K562 (cell line): ENCODE measurements around the gene ADAM23. TPM values are rescaled to one million over a fixed set of nuclear protein-coding genes. Genes with fewer than 3 reads are reported as not detected.

ENCODE experiments used
- ATAC-seq: fragments of 200-7000 bp; cut with Tn5 transposase; 3 replicates; pipeline ENCODE4 v1.9.1; 2020; ENCODE audit warnings: moderate library complexity
- BruUV-seq: library from RNA; stranded (reverse); fragments of 400-500 nt; replicated peaks from 2 replicates; lab custom pipeline; 2021; lab: Mats Ljungman, UMichigan
- CTCF ChIA-PET: fragments of 300-600 bp; formaldehyde crosslinking; extraction: SDS; loops from one replicate; lab custom pipeline; 2021; ENCODE audit warnings: low intra/inter-chr PET ratio; lab: Yijun Ruan, JAX
- POLR2A ChIA-PET: fragments of 300-600, 350-650 bp; sonication (Branson Sonifier 250); formaldehyde crosslinking; extraction: SDS; loops from one replicate; lab custom pipeline; 2021; ENCODE audit warnings: antibody characterized with exemption, inconsistent platforms; lab: Yijun Ruan, JAX
- DNase-seq, 4 experiments: peaks; one replicate each; pipeline versions ENCODE4 v3.0.0 to v3.0.0-alpha.2; 2011 to 2018; ENCODE audit warnings: low spot score in 3 of 4, mixed read lengths in 3 of 4; ENCODE audit errors: extremely low read depth in 1 of 4
- FAIRE-seq: peaks from 2 replicates; lab custom pipeline; 2011; peaks lifted over from hg19 to GRCh38; lab: Jason Lieb, UNC
- H2AFZ ChIP-seq: 2 replicates; pipeline ENCODE4 v1.6.0; 2011; ENCODE audit warnings: low read depth, low read length, control low read depth, inconsistent platforms
- H3K27ac ChIP-seq: fragments of 200-600 bp; 3 replicates; pipeline ENCODE4 v1.8.0; 2011; ENCODE audit warnings: low read depth, mild to moderate bottlenecking, control low read depth, inconsistent platforms, low read length, moderate library complexity, mixed read lengths; ENCODE audit errors: extremely low read depth
- H3K27me3 ChIP-seq, 2 experiments: fragments of 300-600 bp in 1 of 2; 2 replicates in 1 of 2; 3 replicates in 1 of 2; pipeline versions ENCODE4 v1.6.0 to v1.8.0; 2011; ENCODE audit warnings: inconsistent platforms in 2 of 2, low read length in 2 of 2, mild to moderate bottlenecking in 1 of 2, mixed read lengths in 1 of 2, moderate library complexity in 1 of 2; ENCODE audit not compliant: control insufficient read depth in 2 of 2, insufficient read depth in 2 of 2
- H3K36me3 ChIP-seq: fragments of 300-600 bp; 3 replicates; pipeline ENCODE4 v1.8.0; 2011; ENCODE audit warnings: mild to moderate bottlenecking, low read length, inconsistent platforms; ENCODE audit not compliant: control insufficient read depth, insufficient read depth
- H3K4me1 ChIP-seq, 2 experiments: fragments of 200-600 bp in 1 of 2; replicated peaks in 1 of 2; 2 replicates in 1 of 2; 3 replicates in 1 of 2; pipeline versions ENCODE4 v1.5.1 to v1.8.0; 2011; ENCODE audit warnings: inconsistent platforms in 2 of 2, low read length in 2 of 2, mild to moderate bottlenecking in 1 of 2, mixed read lengths in 1 of 2, moderate library complexity in 1 of 2; ENCODE audit not compliant: control insufficient read depth in 2 of 2, insufficient read depth in 2 of 2
- H3K4me2 ChIP-seq: 2 replicates; pipeline ENCODE4 v1.6.1; 2011; ENCODE audit warnings: low read length, control low read depth, inconsistent platforms, mixed read lengths; ENCODE audit not compliant: insufficient read depth
- H3K4me3 ChIP-seq: fragments of 200-600 bp; sonication (generic), shearing (Covaris generic); 2 replicates; pipeline ENCODE4 v1.5.1; 2016; ENCODE audit warnings: control low read depth, inconsistent platforms
- H3K79me2 ChIP-seq: fragments of 200-600 bp; 3 replicates; pipeline ENCODE4 v1.8.0; 2011; ENCODE audit warnings: low read length, inconsistent platforms; ENCODE audit not compliant: control insufficient read depth, insufficient read depth
- H3K9ac ChIP-seq, 2 experiments: 2 replicates each; pipeline versions ENCODE4 v1.6.0 to v1.6.1; 2011; ENCODE audit warnings: low read depth in 2 of 2, low read length in 2 of 2, control low read depth in 1 of 2, inconsistent platforms in 1 of 2, mild to moderate bottlenecking in 1 of 2, mixed read lengths in 1 of 2; ENCODE audit not compliant: insufficient read depth in 1 of 2
- H3K9me1 ChIP-seq: one replicate; pipeline ENCODE4 v1.6.0; 2011; ENCODE audit warnings: inconsistent platforms, mild to moderate bottlenecking, low read length, moderate library complexity; ENCODE audit not compliant: control insufficient read depth, insufficient read depth
- H3K9me3 ChIP-seq: replicated peaks from 2 replicates; pipeline ENCODE4 v1.5.1; 2011; ENCODE audit warnings: low read depth, low read length, inconsistent platforms; ENCODE audit not compliant: control insufficient read depth, insufficient read depth
- H4K20me1 ChIP-seq: replicated peaks from 2 replicates; pipeline ENCODE4 v1.6.1; 2011; ENCODE audit warnings: low read length, inconsistent platforms, mixed read lengths; ENCODE audit not compliant: control insufficient read depth, insufficient read depth
- AFF1 ChIP-seq, 2 experiments: fragments of 450-650 bp; IDR thresholded peaks; 2 replicates each; pipeline ENCODE4 v1.6.1; 2018; ENCODE audit warnings: mild to moderate bottlenecking in 2 of 2, low read depth in 1 of 2; ENCODE audit not compliant: partially characterized antibody in 2 of 2
- DMBX1 ChIP-seq: fragments of 250-450 bp; sonication (Bioruptor Pico); IDR thresholded peaks from 2 replicates; pipeline ENCODE4 v1.8.0; 2022; ENCODE audit warnings: inconsistent platforms, mild to moderate bottlenecking, moderate library complexity, borderline replicate concordance
- KDM2B ChIP-seq: fragments of 250-450 bp; sonication (Bioruptor Pico); IDR thresholded peaks from 2 replicates; pipeline ENCODE4 v1.8.0; 2021; ENCODE audit warnings: mild to moderate bottlenecking, moderate library complexity
- NFYB ChIP-seq: IDR thresholded peaks from 2 replicates; pipeline ENCODE4 v1.6.1; 2011; ENCODE audit warnings: mild to moderate bottlenecking, moderate library complexity; ENCODE audit not compliant: insufficient read length; ENCODE audit errors: extremely low read depth
- TEAD4 ChIP-seq, 2 experiments: sonication (generic) in 1 of 2; formaldehyde crosslinking in 1 of 2; IDR thresholded peaks; 2 replicates each; pipeline versions ENCODE4 v1.6.1 to v1.8.0; 2012 to 2022; ENCODE audit warnings: borderline replicate concordance in 1 of 2, inconsistent platforms in 1 of 2, low read length in 1 of 2, mild to moderate bottlenecking in 1 of 2, missing genetic modification reagents in 1 of 2
- TFE3 ChIP-seq: fragments of 450-650 bp; formaldehyde crosslinking; IDR thresholded peaks from 2 replicates; pipeline ENCODE4 v1.4.0; 2020; ENCODE audit warnings: mild to moderate bottlenecking, mixed read lengths
- ZFP91 ChIP-seq: sonication (generic); formaldehyde crosslinking; IDR thresholded peaks from 2 replicates; pipeline ENCODE4 v1.8.0; 2022; ENCODE audit warnings: mild to moderate bottlenecking, missing genetic modification reagents
- WGBS: fragments of 100-300 bp; shearing (Covaris generic); methylation state at CpG from one replicate; pipeline ENCODE4 v1.1.6; 2016; ENCODE audit warnings: low coverage, mixed read lengths; ENCODE audit not compliant: insufficient coverage; ENCODE audit errors: missing lambda C conversion rate; 5-methylcytosine and 5-hydroxymethylcytosine counted together
- in situ Hi-C: fragments of 300-500 bp; cut with MboI; formaldehyde crosslinking; loops from 4 replicates; pipeline ENCODE4 v1.15.0; 2018; ENCODE audit warnings: inconsistent platforms, mixed read lengths
- intact Hi-C: fragments of 100-400 bp; cut with micrococcal nuclease; formaldehyde crosslinking; loops from 2 replicates; pipeline ENCODE4 v1.14.2; 2022
- polyA plus RNA-seq, 8 experiments: library from polyadenylated mRNA; depleted of rRNA in 4 of 8; stranded (reverse) in 5 of 8; unstranded in 3 of 8; fragments of >200 nt; fragmentation: Nextera tagmentation in 2 of 8; fragmentation: Illumina TruSeq in 1 of 8; extraction: Ambion mirVana in 2 of 8; extraction: Trizol in 1 of 8; gene quantifications; 2 replicates each; pipeline versions ENCODE4 v1.2.1 to v1.2.3, GENCODE V29; 2011 to 2014; ENCODE audit warnings: inconsistent platforms in 1 of 8, missing spikeins in 1 of 8
- total RNA-seq, 7 experiments: library from RNA; depleted of rRNA in 6 of 7; stranded (reverse); fragments of >200 nt in 6 of 7; fragmentation: Illumina TruSeq in 2 of 7; extraction: Trizol in 2 of 7; gene quantifications; 2 replicates each; pipeline versions ENCODE4 v1.2.1 to v1.2.3, GENCODE V29; 2011 to 2021; ENCODE audit warnings: low replicate concordance in 1 of 7

Gene ADAM23
- total and polyA plus RNA-seq, 9 of the 15 experiments (the other 6 are each of a cell fraction or from before 2014, with no cell fraction given): 0.02 TPM; not detected in 8

GRCh38 chr2:206635015-206635414 lies 191.7 kb downstream of the ADAM23 start:
- H3K79me2 ChIP-seq: no peaks in the 10 kb centered on the region
- ATAC-seq (no peak), FAIRE-seq (no peak), DNase-seq (no peak)
- no peaks in the 10 kb centered on the region for H3K36me3 ChIP-seq
- intact Hi-C loops: no loop called here
- in situ Hi-C loops: no loop called here
- no peak overlapping the region for H2AFZ ChIP-seq
- no peak overlapping the region for H3K4me3 ChIP-seq
- no peaks in the 10 kb centered on the region for H3K9me1 ChIP-seq
- no peaks in the 10 kb centered on the region for H3K9me3 ChIP-seq
- BruUV-seq: no TSS peak
- H3K27me3 ChIP-seq: no peaks in the 10 kb centered on the region
- CTCF ChIA-PET: no interaction called here
- H3K9ac ChIP-seq: no peak overlapping the region
- no peak overlapping the region for H3K27ac ChIP-seq
- 0% methylated on average over 1 of the region's 1 CpG for WGBS
- H3K4me1 ChIP-seq: no peaks in the 10 kb centered on the region
- TF ChIP-seq TFE3 (no peak), ZFP91 (CRISPR knock-in tag) (no peak), NFYB (no peak), KDM2B (CRISPR knock-in tag) (no peak), TEAD4 (IDR thresholded peaks at IDR 0.05; ENCODE audit: low read length) (no peak), TEAD4 (CRISPR knock-in tag; IDR thresholded peaks at IDR 0.05; ENCODE audit: borderline replicate concordance) (no peak), DMBX1 (CRISPR knock-in tag) (no peak), AFF1 (IDR thresholded peaks at IDR 0.05; ENCODE audit: low read depth in 1 of 2, partially characterized antibody in 2 of 2) (no peak)
- TF ChIP-seq, all 486 proteins: peak for 0
- no peak overlapping the region for H3K4me2 ChIP-seq
- POLR2A ChIA-PET: no interaction called here
- no peaks in the 10 kb centered on the region for H4K20me1 ChIP-seq
